Measurements from ENCODE around the gene P2RY2. TPM values are rescaled to one million over a fixed set of nuclear protein-coding genes. Genes with fewer than 3 reads are reported as not detected.

The P2RY2 gene
- total and polyA plus RNA-seq, 2 of the 8 experiments (the other 6 are each of a cell fraction or from before 2014, with no cell fraction given) = 1.0 to 1.5 TPM

DNA sequence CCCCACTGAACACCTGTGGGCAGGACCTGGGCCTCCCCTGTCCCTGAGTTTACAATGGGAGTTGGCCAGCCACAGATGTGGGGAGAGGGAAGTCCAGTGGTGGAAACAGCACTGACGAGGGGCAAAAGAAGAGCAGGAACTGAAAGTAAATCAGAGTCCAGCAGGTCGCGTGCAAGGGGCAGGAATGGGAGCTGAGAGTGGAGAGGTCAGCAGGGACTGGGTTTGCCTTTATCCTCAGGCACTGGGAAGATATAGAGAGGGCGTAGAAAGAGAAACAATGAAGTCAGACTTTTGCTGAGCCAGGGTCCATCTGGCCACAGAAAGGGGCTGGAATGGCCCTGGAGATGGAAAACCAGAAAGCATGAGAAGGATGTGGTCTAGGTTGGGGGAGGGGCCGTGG is 62.5 kb downstream of the P2RY2 start (continued):
- TF ChIP-seq JUN (IDR thresholded peaks at IDR 0.05; ENCODE audit: low read depth, low read length) (no peak), RNF2 (IDR thresholded peaks at IDR 0.05; ENCODE audit: borderline replicate concordance, low read depth, low read length, missing control alignments, poor library complexity, severe bottlenecking) (no peak), RFX5 (IDR thresholded peaks at IDR 0.05; ENCODE audit: borderline replicate concordance, low read depth, low read length) (no peak), ASH2L (IDR thresholded peaks at IDR 0.05; ENCODE audit: low read length) (no peak)
